ENCODE data around the gene KHK.

The KHK gene

DNA sequence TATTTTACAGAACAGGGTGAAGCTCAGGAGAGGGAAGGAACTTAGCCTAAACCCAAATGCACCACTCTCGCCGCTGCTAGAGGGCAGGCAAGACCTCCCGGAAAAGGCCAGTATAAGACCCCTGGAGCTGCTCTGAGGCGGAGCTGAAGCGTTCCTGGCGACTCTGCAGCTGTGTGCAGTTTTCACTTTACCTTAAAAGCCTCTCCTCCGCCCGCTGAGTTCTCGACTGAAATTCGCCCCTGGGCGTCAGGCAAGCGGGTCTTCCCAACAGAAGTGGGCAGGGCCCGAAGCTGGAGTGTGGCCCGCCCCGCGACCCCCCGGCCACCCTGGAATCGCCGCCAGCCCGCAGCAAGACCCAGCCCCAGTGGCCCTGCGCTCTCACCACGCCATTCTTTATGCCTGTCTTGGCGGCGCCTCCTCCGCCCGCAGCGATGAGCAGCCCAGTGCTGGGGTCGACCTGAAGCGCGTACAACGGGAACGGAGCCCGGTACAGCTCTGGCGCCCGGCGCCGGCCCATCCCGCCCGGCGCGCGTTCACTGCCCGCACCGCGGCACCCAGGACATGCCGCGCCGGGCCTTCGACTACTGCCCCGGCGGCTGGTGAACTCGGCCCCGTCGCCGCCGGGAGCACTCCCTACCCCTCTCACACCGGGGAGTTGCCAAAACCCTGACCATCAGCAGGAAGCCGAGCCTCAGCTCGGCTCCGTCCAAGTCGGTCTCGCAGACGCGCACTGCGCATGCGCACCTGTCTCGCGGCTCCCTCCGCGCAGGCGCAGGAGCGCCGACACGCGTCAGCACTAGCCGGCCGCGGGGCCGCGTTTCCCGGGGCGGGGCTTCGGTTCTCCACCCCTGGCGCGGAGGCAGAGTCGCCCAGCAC, 47.6 kb downstream of the KHK start, which contains the start of gene PREB:
Gene PREB (minus strand): TSS at position 732 of the 876 bp plus-strand sequence. CDS start 215 bp downstream, at position 517.
- intact Hi-C loops (cut with DNase I): loop anchor here (5.0 kb wide), 1 partner anchor 78 kb away; the partner anchor contains the start of genes ATRAID and SLC5A6
- peak; percentile 90 to 99 (median 97) for DNase-seq

DNA sequence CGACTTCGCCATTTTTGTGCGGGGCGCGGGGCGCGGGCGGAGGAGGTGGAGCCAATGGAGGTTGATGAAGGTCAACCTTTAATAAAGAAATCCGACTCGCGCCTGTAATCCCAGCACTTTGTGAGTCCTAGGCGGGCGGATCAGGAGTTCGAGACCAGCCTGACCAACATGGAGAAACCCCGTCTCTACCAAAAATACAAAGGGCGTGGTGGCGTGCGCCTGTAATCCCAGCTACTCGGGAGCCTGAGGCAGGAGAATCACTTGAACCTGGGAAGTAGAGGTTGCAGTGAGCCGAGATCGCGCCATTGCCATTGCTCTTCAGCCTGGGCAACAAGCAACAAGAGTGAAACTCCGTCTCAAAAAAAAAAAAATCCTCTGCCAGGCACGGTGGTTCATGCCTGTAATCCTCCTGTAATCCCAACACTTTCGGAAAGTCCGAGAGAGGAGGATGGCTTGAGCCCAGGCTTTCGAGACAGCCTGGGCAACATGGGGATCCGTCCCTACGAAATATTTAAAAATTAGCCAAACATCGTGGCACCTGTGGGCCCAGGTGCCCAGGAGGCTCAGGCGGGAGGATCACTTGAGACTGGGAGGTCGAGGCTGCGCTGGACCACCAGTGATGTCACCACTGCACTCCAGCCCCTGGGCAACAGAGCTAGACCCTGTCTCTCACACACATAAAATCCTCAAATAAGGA, 48.4 kb downstream of the KHK start:
- no peak for DNase-seq
- intact Hi-C loops (cut with DNase I): loop anchor here (5.0 kb wide), 1 partner anchor 77 kb away; the partner anchor contains the start of genes ATRAID and SLC5A6

DNA sequence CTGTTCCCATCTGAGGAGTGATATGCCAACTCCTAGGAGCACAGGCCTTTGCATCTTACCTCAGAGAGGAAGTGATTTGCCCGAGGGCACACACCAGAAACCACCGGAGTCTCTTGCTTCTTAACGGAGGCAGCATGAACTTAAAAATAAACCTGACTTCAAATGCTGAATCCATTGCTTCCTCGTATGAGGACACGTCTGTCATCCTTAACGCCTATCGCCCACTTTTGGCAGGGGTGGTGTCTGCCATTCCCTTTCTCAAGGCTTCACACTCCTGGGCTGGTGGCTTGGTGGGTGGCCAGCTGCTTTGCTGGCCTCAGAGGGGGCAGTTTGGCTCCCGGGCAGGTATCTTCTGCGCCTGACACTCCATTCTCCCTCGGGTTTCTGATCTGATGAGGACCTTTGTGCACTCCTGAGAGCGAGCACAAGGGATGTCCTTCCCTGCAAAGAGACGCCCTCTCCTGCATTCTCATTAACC, 48.9 kb downstream of the KHK start:
- intact Hi-C loops (cut with DNase I): no loop called here
- no peak for DNase-seq

DNA sequence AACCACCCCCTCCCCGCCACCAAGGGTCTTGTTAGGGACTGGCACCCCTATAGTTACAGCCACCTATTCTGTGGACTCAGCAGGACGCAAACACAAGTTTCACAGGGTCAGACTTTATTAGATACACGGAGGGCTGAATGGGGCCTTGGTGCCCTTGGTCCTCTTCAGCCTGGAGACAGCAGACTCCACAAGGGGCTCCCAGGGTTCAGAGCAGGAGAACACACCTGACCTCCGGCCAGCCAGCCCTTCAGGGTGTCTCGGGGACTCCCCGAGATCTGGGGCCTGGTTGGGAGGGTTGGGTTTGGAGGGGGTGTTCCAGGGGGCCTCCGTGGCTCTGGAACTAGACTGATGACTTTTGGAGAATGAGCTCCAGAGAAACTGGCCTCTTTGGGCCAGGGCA, 50.2 kb downstream of the KHK start:
- intact Hi-C loops (cut with DNase I): no loop called here
- DNase-seq: no peak

DNA sequence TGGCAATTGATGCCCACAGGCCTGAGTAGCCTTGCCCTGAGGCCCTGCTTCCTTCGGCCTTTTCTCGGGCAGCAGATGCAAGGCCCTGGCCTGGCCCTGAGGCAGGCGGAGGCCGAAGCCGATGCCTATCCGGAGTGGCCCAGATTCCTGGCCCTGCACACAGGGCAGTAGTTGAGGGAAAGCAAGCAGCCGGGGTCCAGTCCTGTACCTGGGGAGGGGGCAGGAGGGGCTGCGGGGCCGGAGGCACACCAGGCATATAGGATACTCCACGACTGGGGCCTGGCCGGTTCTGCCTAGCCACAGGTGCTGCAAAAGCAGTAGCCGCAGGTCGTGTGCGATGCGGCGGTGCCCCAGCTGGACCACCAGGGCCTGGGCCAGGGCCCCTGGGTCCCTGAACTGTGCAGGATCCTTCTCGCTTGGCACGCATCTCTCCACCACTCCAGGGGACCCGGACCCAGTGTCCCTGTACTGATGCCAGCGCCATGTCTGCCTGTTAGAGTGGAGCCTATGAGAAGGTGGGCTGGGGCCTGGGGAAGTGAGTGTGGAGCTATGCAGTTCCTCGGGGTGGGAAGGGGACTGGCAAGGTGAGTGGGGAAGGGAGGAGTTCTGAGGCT, 50.9 kb downstream of the KHK start:
- intact Hi-C loops (cut with DNase I): no loop called here
- no peak for DNase-seq

DNA sequence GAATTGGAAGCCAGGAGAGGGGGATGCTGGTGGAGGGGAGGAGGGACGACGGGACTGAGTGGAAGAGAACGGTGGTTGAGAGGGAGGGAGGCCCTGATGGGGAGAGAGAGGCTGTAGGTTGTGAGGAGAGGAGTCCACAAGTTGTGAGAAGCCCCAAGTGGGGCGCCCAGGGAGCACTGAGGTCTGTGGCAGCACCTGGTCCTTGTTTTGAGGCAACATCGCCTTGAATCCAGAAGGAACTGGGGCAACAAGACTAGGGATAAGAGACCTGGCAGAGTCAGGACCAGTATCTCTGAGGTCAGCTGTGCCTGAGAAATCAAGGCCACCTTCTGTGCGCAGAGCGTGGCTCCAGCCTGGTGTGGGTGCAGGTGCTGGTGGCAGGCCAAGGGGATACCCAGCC, 51.5 kb downstream of the KHK start:
- no peak for DNase-seq
- intact Hi-C loops (cut with DNase I): no loop called here

DNA sequence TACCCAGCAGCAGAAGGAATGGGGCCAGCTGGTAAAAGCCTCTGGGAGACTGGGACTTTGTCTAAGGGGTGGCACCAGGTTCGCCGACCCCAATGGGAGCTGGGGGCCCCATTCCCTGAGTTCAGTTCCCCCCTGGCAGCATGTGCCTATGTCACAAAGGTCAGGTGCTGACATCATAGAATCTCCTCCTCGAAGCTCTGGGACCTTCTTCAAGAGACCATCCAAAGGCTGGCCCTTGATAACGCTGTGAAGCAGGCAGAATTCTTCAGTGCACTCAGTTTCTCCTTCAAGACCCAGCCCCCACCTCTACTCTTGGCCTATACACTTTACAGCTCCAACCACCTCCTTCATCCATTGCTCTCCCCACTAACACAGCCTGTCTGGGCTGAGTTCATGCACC, 52.7 kb downstream of the KHK start, which contains the start of gene PRR30:
Gene PRR30 (minus strand): TSS at position 101 of the 400 bp plus-strand sequence. CDS start 1,081 bp downstream, outside the sequence.
- no peak for DNase-seq
- intact Hi-C loops (cut with DNase I): no loop called here

DNA sequence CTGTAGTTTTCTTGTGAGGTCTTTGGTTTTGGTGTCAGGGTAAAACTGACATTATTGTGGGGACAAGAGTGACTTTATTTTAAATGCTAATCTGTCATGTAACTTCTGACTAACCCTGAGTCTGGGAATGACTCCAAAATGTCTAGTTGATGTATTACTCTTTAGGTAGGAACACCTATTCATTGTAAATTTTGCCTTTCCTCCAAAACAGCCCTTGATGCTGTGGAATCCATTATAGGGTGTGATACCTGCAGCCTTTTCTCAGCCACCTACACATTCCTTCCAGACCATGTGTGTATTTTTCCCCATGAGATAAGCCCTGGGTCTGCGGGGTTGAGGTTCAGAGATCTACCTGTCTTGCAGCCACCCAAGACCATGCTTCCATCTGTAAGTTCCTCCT, 56.7 kb downstream of the KHK start:
- intact Hi-C loops (cut with DNase I): no loop called here
- DNase-seq: no peak

DNA sequence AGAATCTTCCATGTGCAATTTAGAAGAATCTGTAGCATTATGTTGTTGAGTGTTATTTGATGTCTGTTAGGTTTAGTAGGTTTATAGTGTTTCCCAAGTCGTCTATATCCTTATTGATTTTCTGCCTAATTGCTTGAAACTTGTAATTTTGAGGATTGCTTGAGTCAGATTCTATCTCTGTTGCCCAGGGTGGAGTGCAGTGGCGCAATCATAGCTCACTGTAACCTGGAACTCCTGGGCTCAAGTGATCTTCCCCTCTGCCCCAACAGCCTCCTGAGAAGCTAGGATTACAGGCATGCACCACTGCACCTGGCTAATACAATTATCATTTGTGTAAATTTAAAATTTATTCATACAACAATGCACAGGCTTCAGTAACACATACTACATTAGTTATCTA, 59.1 kb downstream of the KHK start:
- DNase-seq: no peak
- intact Hi-C loops (cut with DNase I): no loop called here

DNA sequence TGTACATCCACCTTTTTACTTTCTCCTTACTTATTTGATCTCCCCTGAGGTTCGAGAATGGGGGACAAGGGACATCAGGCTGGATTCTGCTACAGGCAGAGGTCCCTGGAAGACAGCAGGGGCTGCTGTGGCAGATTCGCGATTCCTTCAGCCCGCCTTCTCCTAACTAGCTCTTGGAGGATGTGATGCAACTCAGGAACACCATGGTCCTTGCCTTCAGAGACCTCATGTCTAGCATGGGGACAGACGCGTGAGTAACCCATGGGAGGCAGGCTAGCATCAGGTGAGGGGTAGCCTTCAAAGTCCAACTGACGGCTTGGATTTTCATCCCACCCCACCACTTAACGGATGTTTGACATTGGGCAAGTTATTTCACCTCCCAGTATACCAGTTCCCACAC, 61.4 kb downstream of the KHK start:
- intact Hi-C loops (cut with DNase I): no loop called here
- DNase-seq: no peak

DNA sequence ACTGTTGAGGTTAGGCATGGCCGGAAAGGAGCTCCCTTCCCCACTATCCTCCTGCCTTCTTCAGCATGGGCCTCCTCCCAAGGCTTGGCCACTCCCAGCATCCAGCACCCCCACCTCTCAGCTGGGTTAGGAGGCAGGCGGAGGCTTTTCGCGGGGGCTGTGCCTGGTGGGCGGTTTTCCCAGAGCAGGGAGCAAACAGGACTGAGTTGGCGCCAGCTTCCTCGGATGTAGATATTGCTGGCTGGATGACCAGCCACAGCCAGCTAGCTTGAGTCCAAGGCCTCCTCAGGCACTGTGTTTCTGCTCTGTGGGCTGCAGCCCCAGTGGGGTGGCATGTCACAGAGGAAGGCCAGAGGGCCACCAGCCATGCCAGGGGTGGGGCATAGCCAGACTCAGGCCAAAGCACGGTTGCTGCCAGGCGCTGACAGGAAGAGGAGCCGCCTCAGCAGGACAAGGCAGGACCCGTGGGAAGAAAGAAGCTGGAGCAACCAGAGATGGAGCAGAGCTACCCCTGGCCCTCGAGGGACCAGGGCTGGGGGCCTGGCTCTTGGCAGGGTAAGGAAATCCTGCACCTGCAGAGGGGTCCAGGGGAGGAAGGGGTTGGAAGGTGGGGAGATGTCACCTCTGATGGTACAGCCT, 62.3 kb downstream of the KHK start, which contains the start of gene TCF23:
Gene TCF23 (plus strand): TSS at position 204 of the 639 bp plus-strand sequence. CDS start 130 bp downstream, at position 334.
- DNase-seq: no peak

DNA sequence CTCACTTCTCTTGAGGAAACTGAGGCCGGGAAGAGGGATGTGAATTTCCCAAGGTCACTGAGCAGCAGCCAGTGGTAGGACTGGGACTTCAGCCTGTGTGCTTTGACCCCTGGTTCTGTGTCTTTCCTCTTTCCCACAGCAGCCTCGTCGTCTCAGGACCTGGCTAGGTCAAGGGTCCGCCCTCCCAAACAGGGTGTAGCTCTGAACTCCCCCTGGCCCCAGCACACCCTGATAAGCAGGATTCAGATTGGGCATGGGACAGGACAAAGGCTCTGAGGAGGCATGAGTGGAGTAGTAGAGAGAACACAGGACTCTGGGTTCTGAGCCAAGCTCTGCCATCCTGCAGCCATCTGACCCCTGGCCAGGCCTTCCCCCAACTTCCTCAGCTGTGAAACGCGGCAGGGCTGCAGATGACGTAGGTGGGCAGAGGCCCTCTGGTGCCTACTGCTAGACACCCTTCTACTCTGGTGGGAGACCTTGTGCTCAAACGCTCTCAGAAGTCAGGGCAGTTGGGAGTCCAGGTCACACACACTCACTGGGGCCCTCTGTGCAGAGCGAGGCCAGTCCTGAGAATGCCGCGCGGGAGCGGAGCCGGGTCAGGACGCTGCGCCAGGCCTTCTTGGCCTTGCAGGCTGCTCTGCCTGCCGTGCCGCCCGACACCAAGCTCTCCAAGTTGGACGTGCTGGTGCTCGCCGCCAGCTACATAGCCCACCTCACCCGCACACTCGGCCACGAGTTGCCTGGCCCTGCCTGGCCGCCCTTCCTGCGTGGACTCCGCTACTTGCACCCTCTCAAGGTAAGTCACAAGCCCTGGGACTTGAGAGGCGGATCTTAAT, 63.2 kb downstream of the KHK start:
- DNase-seq: no peak
- intact Hi-C loops (cut with DNase I): no loop called here

More for the DNA sequence above, 62.3 kb downstream of the KHK start, which contains the start of gene TCF23:
- intact Hi-C loops (cut with DNase I): no loop called here

Measured in head of caudate nucleus (tissue), 42 donors.